DOHH2 (cell line): ENCODE measurements around the gene SCIN.

Experiments used
- H3F3A ChIP-seq: fragments of 200-600 bp; sonication (generic), shearing (Covaris generic); 2 replicates; pipeline ENCODE4 v1.6.0; 2016; ENCODE audit warnings: antibody characterized with exemption, mild to moderate bottlenecking; ENCODE audit not compliant: control insufficient read depth, insufficient read depth
- H3K27ac ChIP-seq: fragments of 200-600 bp; sonication (generic); 2 replicates; pipeline ENCODE4 v1.5.1; 2014; ENCODE audit warnings: low read depth, mild to moderate bottlenecking, low read length, moderate library complexity
- H3K27me3 ChIP-seq: fragments of 200-600 bp; sonication (generic); 2 replicates; pipeline ENCODE4 v1.6.1; 2014; ENCODE audit warnings: mild to moderate bottlenecking, low read length, mixed read lengths; ENCODE audit not compliant: control insufficient read depth
- H3K36me3 ChIP-seq: fragments of 200-600 bp; sonication (generic); 2 replicates; pipeline ENCODE4 v1.6.1; 2014; ENCODE audit warnings: mild to moderate bottlenecking, low read length, moderate library complexity, mixed read lengths; ENCODE audit not compliant: control insufficient read depth
- H3K4me1 ChIP-seq: fragments of 200-600 bp; sonication (generic); 2 replicates; pipeline ENCODE4 v1.6.1; 2014; ENCODE audit warnings: mild to moderate bottlenecking, low read length, mixed read lengths; ENCODE audit not compliant: control insufficient read depth
- H3K4me2 ChIP-seq: fragments of 200-600 bp; sonication (generic); 2 replicates; pipeline ENCODE4 v1.6.0; 2014; ENCODE audit warnings: mild to moderate bottlenecking, low read length, moderate library complexity
- H3K4me3 ChIP-seq: fragments of 200-600 bp; sonication (generic); 2 replicates; pipeline ENCODE4 v1.5.1; 2014; ENCODE audit warnings: mild to moderate bottlenecking, low read length, mixed read lengths
- H3K79me2 ChIP-seq: fragments of 200-600 bp; sonication (generic); 2 replicates; pipeline ENCODE4 v1.6.1; 2014; ENCODE audit warnings: mild to moderate bottlenecking, low read length, mixed read lengths; ENCODE audit not compliant: control insufficient read depth
- H3K9me2 ChIP-seq: fragments of 200-600 bp; sonication (generic); replicated peaks from 2 replicates; pipeline ENCODE4 v1.6.1; 2014; ENCODE audit warnings: mild to moderate bottlenecking, low read length, mixed read lengths; ENCODE audit not compliant: control insufficient read depth
- H3K9me3 ChIP-seq: fragments of 200-600 bp; sonication (generic); 2 replicates; pipeline ENCODE4 v1.6.1; 2014; ENCODE audit warnings: antibody characterized with exemption, low read length, mixed read lengths; ENCODE audit not compliant: control insufficient read depth, insufficient read depth
- H4K20me1 ChIP-seq: fragments of 200-600 bp; sonication (generic); 2 replicates; pipeline ENCODE4 v1.6.0; 2014; ENCODE audit warnings: low read depth, mild to moderate bottlenecking, antibody characterized with exemption, low read length, moderate library complexity; ENCODE audit not compliant: control insufficient read depth, insufficient read depth
- EZH2phosphoT487 ChIP-seq: fragments of 200-600 bp; sonication (generic); IDR thresholded peaks from 2 replicates; pipeline ENCODE4 v1.6.1; 2017; ENCODE audit warnings: borderline replicate concordance, mild to moderate bottlenecking, antibody characterized with exemption, low read length, moderate library complexity, mixed read lengths
- TF ChIP-seq, protein P1 (sequence below): fragments of 200-600 bp; sonication (generic); IDR thresholded peaks from one replicate; pipeline ENCODE4 v1.5.1; 2014; ENCODE audit warnings: antibody characterized with exemption, mild to moderate bottlenecking, low read depth, low read length; ENCODE audit not compliant: poor library complexity, severe bottlenecking

The SCIN gene

GRCh38 chr7:12581897-12582296 lies 11.4 kb downstream of the SCIN start:
- no peak for TF ChIP-seq EZH2phosphoT487
- TF ChIP-seq, protein P1, sequence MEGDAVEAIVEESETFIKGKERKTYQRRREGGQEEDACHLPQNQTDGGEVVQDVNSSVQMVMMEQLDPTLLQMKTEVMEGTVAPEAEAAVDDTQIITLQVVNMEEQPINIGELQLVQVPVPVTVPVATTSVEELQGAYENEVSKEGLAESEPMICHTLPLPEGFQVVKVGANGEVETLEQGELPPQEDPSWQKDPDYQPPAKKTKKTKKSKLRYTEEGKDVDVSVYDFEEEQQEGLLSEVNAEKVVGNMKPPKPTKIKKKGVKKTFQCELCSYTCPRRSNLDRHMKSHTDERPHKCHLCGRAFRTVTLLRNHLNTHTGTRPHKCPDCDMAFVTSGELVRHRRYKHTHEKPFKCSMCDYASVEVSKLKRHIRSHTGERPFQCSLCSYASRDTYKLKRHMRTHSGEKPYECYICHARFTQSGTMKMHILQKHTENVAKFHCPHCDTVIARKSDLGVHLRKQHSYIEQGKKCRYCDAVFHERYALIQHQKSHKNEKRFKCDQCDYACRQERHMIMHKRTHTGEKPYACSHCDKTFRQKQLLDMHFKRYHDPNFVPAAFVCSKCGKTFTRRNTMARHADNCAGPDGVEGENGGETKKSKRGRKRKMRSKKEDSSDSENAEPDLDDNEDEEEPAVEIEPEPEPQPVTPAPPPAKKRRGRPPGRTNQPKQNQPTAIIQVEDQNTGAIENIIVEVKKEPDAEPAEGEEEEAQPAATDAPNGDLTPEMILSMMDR, result no peak
- no peaks in the 10 kb centered on the region for H3K4me1 ChIP-seq

GRCh38 chr7:12582362-12582761 lies 11.8 kb downstream of the SCIN start:
- Histone ChIP-seq H3K4me3 (no peak overlapping the region), H3K36me3 (no peaks in the 10 kb centered on the region), H3K79me2 (no peaks in the 10 kb centered on the region), H3K4me2 (no peak overlapping the region), H4K20me1 (no peaks in the 10 kb centered on the region), H3F3A (no peaks in the 10 kb centered on the region), H3K27ac (no peak overlapping the region), H3K9me3 (no peaks in the 10 kb centered on the region), H3K27me3 (no peaks in the 10 kb centered on the region), H3K4me1 (no peaks in the 10 kb centered on the region), H3K9me2 (no peaks in the 10 kb centered on the region)
- TF ChIP-seq, protein P1, result no peak
- TF ChIP-seq EZH2phosphoT487, result no peak

More at GRCh38 chr7:12581897-12582296, 11.4 kb downstream of the SCIN start:
- Histone ChIP-seq H3K4me2 (no peak overlapping the region), H3K9me3 (no peaks in the 10 kb centered on the region), H3K27ac (no peak overlapping the region), H3K36me3 (no peaks in the 10 kb centered on the region), H3K4me3 (no peak overlapping the region), H3F3A (no peaks in the 10 kb centered on the region), H3K27me3 (no peaks in the 10 kb centered on the region), H3K79me2 (no peaks in the 10 kb centered on the region), H3K9me2 (no peaks in the 10 kb centered on the region), H4K20me1 (no peaks in the 10 kb centered on the region)

DNA sequence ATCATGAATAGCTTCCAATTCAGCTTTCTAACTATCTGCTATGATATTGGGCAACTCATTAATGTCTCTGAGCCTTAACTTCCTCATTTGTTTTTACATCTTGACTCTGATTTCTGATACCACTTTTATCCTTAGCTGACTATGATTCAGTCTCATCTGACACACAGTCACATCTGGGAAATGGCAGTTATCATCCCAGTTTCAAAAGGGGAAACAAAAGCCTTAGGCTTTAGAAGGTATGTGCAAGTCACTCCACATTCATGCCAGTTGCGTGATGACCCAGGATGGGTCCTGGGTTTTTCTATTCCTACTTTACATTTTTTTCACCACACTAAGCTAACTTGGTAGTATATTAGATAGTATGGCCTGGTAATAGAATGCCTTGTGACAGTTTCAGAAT lies 12.7 kb downstream of the SCIN start:
- H3K4me1 ChIP-seq, result no peaks in the 10 kb centered on the region
- TF ChIP-seq EZH2phosphoT487, result no peak
- TF ChIP-seq, protein P1, result no peak
- no peak overlapping the region for H3K4me3 ChIP-seq
- H3K27ac ChIP-seq, result no peak overlapping the region
- no peaks in the 10 kb centered on the region for H3K9me3 ChIP-seq
- H3K79me2 ChIP-seq, result no peaks in the 10 kb centered on the region
- H3K9me2 ChIP-seq, result no peaks in the 10 kb centered on the region
- H3K4me2 ChIP-seq, result no peak overlapping the region
- no peaks in the 10 kb centered on the region for H3K36me3 ChIP-seq
- H3F3A ChIP-seq, result no peaks in the 10 kb centered on the region
- H3K27me3 ChIP-seq, result no peaks in the 10 kb centered on the region
- no peaks in the 10 kb centered on the region for H4K20me1 ChIP-seq

GRCh38 chr7:12583922-12584321 lies 13.4 kb downstream of the SCIN start:
- Histone ChIP-seq H3K4me1 (no peaks in the 10 kb centered on the region), H4K20me1 (no peaks in the 10 kb centered on the region), H3K9me2 (no peaks in the 10 kb centered on the region), H3K36me3 (no peaks in the 10 kb centered on the region), H3K79me2 (no peaks in the 10 kb centered on the region), H3K4me3 (no peak overlapping the region), H3K9me3 (no peaks in the 10 kb centered on the region), H3F3A (no peaks in the 10 kb centered on the region), H3K27ac (no peak overlapping the region), H3K4me2 (no peak overlapping the region), H3K27me3 (no peaks in the 10 kb centered on the region)
- TF ChIP-seq, protein P1, result no peak
- TF ChIP-seq EZH2phosphoT487, result no peak
